MM.1S (cell line): ENCODE measurements around the gene HCAR3.
"Not testable (repeated sequence)": the region's sequence is repeated elsewhere in the genome, so short reads cannot be mapped to it uniquely, and the experiment has no call there.

Experiments used
- DNase-seq: peaks from one replicate; pipeline ENCODE4 v3.0.0-alpha.2; 2015
- H2AFZ ChIP-seq: fragments of 300-600 bp; sonication (generic); 2 replicates; pipeline ENCODE4 v1.6.0; 2016; ENCODE audit warnings: antibody characterized with exemption, low read length
- H3F3A ChIP-seq: fragments of 300-600 bp; sonication (generic); 2 replicates; pipeline ENCODE4 v1.6.1; 2016; ENCODE audit warnings: mild to moderate bottlenecking, antibody characterized with exemption, low read length, moderate library complexity, mixed read lengths; ENCODE audit not compliant: insufficient read depth
- H3K27ac ChIP-seq: fragments of 300-600 bp; sonication (generic); 2 replicates; pipeline ENCODE4 v1.5.1; 2016; ENCODE audit warnings: mild to moderate bottlenecking, low read length
- H3K27me3 ChIP-seq: fragments of 300-600 bp; sonication (generic); replicated peaks from 2 replicates; pipeline ENCODE4 v1.6.0; 2016; ENCODE audit warnings: low read length; ENCODE audit not compliant: insufficient read depth
- H3K36me3 ChIP-seq: fragments of 300-600 bp; sonication (generic); replicated peaks from 2 replicates; pipeline ENCODE4 v1.6.1; 2016; ENCODE audit warnings: mild to moderate bottlenecking, low read length, mixed read lengths; ENCODE audit not compliant: insufficient read depth
- H3K4me1 ChIP-seq: fragments of 300-600 bp; sonication (generic); 2 replicates; pipeline ENCODE4 v1.6.1; 2016; ENCODE audit warnings: low read length, mixed read lengths
- H3K4me2 ChIP-seq: fragments of 300-600 bp; sonication (generic); 2 replicates; pipeline ENCODE4 v1.6.0; 2016; ENCODE audit warnings: low read depth, low read length
- H3K4me3 ChIP-seq: fragments of 300-600 bp; sonication (generic); 2 replicates; pipeline ENCODE4 v1.5.1; 2016; ENCODE audit warnings: low read length, mixed read lengths
- H3K79me2 ChIP-seq: fragments of 300-600 bp; sonication (generic); 2 replicates; pipeline ENCODE4 v1.6.1; 2016; ENCODE audit warnings: mixed run types, low read length, mixed read lengths
- H3K9ac ChIP-seq: fragments of 300-600 bp; sonication (generic); 2 replicates; pipeline ENCODE4 v1.6.1; 2016; ENCODE audit warnings: low read length, mixed read lengths
- H3K9me2 ChIP-seq: fragments of 300-600 bp; sonication (generic); replicated peaks from 2 replicates; pipeline ENCODE4 v1.6.1; 2016; ENCODE audit warnings: mild to moderate bottlenecking, low read length, mixed read lengths; ENCODE audit not compliant: insufficient read depth
- H3K9me3 ChIP-seq: fragments of 300-600 bp; sonication (generic); replicated peaks from 2 replicates; pipeline ENCODE4 v1.6.1; 2016; ENCODE audit warnings: mild to moderate bottlenecking, low read length, mixed read lengths; ENCODE audit not compliant: insufficient read depth
- H4K20me1 ChIP-seq: fragments of 300-600 bp; sonication (generic); 2 replicates; pipeline ENCODE4 v1.6.1; 2016; ENCODE audit warnings: mild to moderate bottlenecking, low read length, moderate library complexity, mixed read lengths; ENCODE audit not compliant: insufficient read depth
- CTCF ChIP-seq: fragments of 300-600 bp; sonication (generic); IDR thresholded peaks from 2 replicates; pipeline ENCODE4 v1.5.1; 2016; ENCODE audit warnings: antibody characterized with exemption, low read length, mixed read lengths
- EZH2 ChIP-seq: fragments of 300-600 bp; sonication (generic); optimal IDR thresholded peaks from 2 replicates; pipeline ENCODE3; 2017; ENCODE audit warnings: low read depth, mild to moderate bottlenecking, antibody characterized with exemption, low read length, mixed read lengths
- EZH2phosphoT487 ChIP-seq: fragments of 300-600 bp; sonication (generic); IDR thresholded peaks from 2 replicates; pipeline ENCODE4 v1.6.1; 2018; ENCODE audit warnings: antibody characterized with exemption, low read length

Gene HCAR3

GRCh38 chr12:122681814-122682213 lies 34.8 kb downstream of the HCAR3 start:
- no peaks in the 10 kb centered on the region for H3F3A ChIP-seq
- H3K4me3 ChIP-seq: no peak overlapping the region
- TF ChIP-seq EZH2phosphoT487: no peak
- no peaks in the 10 kb centered on the region for H3K9me2 ChIP-seq
- H3K27me3 ChIP-seq: no peaks in the 10 kb centered on the region
- H3K4me1 ChIP-seq: no peaks in the 10 kb centered on the region
- H4K20me1 ChIP-seq: no peaks in the 10 kb centered on the region
- DNase-seq: no peak
- no peaks in the 10 kb centered on the region for H3K9me3 ChIP-seq
- H3K4me2 ChIP-seq: no peak overlapping the region
- H3K9ac ChIP-seq: no peak overlapping the region
- H3K79me2 ChIP-seq: no peaks in the 10 kb centered on the region
- no peaks in the 10 kb centered on the region for H3K36me3 ChIP-seq
- no peak overlapping the region for H2AFZ ChIP-seq
- H3K27ac ChIP-seq: no peak overlapping the region

GRCh38 chr12:122680989-122681388 lies 35.6 kb downstream of the HCAR3 start:
- not testable (repeated sequence) for H3K27ac ChIP-seq, DNase-seq, H3K79me2 ChIP-seq, H3K9ac ChIP-seq, H3K4me1 ChIP-seq, H3F3A ChIP-seq, H2AFZ ChIP-seq, H3K9me2 ChIP-seq, H3K9me3 ChIP-seq, H3K36me3 ChIP-seq, H4K20me1 ChIP-seq, H3K4me3 ChIP-seq, H3K4me2 ChIP-seq, H3K27me3 ChIP-seq

DNA sequence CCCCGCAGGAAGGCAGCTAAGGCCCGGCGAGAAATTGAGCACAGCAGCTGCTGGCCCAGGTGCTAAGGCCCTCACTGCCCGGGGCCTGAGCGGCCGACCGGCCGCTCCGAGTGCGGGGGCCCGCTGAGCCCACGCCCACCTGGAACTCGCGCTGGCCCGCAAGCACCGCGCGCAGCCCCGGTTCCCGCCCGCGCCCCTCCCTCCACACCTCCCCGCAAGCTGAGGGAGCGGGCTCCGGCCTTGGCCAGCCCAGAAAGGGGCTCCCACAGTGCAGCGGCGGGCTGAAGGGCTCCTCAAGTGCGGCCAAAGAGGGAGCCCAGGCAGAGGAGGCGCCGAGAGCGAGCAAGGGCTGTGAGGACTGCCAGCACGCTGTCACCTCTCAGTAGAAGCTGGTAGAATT lies 39.8 kb downstream of the HCAR3 start:
- H3K4me3 ChIP-seq, DNase-seq, H3K27ac ChIP-seq, H3K9me2 ChIP-seq, H2AFZ ChIP-seq, H4K20me1 ChIP-seq, H3K27me3 ChIP-seq, H3K36me3 ChIP-seq, H3K4me2 ChIP-seq, H3K9me3 ChIP-seq, H3K4me1 ChIP-seq, H3F3A ChIP-seq, H3K79me2 ChIP-seq, H3K9ac ChIP-seq: not testable (repeated sequence)

DNA sequence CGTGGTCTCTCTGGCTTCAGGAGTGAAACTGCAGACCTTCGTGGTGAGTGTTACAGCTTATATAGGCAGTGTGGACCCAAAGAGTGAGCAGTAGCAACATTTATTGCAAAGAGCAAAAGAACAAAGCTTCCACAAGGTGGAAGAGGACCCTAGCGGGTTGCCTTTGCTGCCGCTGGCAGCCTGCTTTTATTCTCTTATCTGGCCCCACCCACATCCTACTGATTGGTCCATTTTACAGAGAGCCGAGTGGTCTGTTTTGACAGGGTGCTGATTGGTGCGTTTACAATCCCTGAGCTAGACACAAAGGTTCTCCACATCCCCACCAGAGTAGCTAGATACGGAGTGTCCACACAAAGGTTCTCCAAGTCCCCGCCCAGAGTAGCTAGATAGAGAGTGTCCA lies 40.6 kb downstream of the HCAR3 start:
- H3K4me3 ChIP-seq, H3F3A ChIP-seq, H3K9me2 ChIP-seq, H3K36me3 ChIP-seq, H4K20me1 ChIP-seq, H3K4me1 ChIP-seq, H3K27ac ChIP-seq, H3K9ac ChIP-seq, H3K27me3 ChIP-seq, H3K4me2 ChIP-seq, H3K79me2 ChIP-seq, H2AFZ ChIP-seq, DNase-seq, H3K9me3 ChIP-seq: not testable (repeated sequence)

- H3K4me3 ChIP-seq: no peak overlapping the region
- no peaks in the 10 kb centered on the region for H3K9me2 ChIP-seq
- TF ChIP-seq CTCF (no peak), EZH2 (no peak), EZH2phosphoT487 (no peak)
- no peaks in the 10 kb centered on the region for H3F3A ChIP-seq
- no peaks in the 10 kb centered on the region for H3K4me1 ChIP-seq
- H3K9me3 ChIP-seq: no peaks in the 10 kb centered on the region
- H4K20me1 ChIP-seq: no peaks in the 10 kb centered on the region
- no peak overlapping the region for H3K9ac ChIP-seq
- H3K27ac ChIP-seq: no peak overlapping the region
- H3K27me3 ChIP-seq: no peaks in the 10 kb centered on the region
- H3K79me2 ChIP-seq: no peaks in the 10 kb centered on the region
- H3K36me3 ChIP-seq: no peaks in the 10 kb centered on the region
- no peak overlapping the region for H2AFZ ChIP-seq
- H3K4me2 ChIP-seq: no peak overlapping the region
- no peak for DNase-seq
Measured at GRCh38 chr12:122672515-122672914, 44.1 kb downstream of the HCAR3 start.
